GM18519 (cell line): ENCODE data around the gene ADH4.
"Not testable (repeated sequence)": the region's sequence is repeated elsewhere in the genome, so short reads cannot be mapped to it uniquely, and the experiment has no call there.

Source experiments
- ATAC-seq: cut with Tn5 transposase; IDR thresholded peaks from one replicate; pipeline ENCODE4 v1.9.1; 2021; ENCODE audit warnings: mild to moderate bottlenecking, moderate library complexity; ENCODE audit not compliant: unreplicated experiment, low FRiP score

ADH4 gene

DNA sequence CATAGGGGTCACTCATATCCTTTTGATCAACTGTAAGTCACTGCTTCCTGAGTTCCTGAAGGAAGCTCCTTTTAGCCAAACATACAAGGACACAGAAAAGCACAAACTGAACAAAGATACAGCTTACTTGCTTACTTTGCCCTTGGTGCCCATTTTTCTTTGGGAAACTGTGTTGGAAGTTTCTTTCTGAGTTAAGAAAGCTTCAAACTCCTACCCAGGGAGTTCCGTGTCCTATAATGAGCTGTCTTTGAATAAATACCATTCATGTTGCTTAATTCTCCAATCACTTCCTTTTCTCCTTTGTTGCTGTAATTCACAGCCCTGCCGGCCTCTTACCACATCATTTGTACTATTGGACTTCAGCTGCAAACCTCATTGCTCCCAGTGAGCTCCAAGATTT is at the start of gene ADH4:
TSS of gene ADH4 (minus strand) at position 228 of the 400 bp plus-strand sequence. CDS start at position 153, 75 bp downstream.
- no peak for ATAC-seq

DNA sequence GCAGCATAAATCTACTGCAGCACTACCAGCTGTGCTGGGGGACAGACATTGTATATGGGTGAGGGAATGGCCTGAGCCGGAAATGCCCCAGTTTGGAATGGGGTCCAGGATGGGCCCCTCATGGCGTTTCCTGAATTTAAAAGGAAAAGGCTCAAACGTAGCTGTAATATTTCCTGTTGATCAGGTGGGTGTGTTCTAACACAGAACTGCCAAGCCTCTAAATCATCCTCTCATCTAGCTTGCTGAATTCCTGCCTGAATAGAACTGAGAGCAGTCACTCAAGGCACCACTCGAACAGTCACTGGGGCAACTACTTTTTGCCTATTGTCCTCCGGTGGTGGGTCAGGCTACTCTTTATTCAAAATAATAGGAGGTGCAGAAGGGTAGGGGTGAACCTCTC is 46.2 kb upstream of the ADH4 start:
- no peak for ATAC-seq

DNA sequence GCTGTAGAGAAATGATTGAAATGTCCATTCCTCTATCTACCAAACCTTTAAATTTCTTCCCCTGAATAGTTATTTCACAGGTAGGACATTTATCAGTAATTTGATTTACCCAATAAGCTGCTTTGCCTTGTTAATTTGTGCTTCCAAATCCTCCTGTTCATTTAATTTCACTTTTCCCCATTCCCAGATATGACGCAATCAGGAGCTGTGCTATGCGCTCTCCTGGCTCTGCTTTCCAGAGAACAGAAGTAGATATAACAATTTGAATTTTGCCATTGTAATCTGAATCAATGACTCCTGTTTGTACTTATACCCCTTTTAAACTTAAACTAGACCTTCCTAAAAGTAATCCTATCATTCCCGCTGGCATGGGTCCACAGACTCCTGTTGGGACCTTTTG is 45.8 kb upstream of the ADH4 start:
- not testable (repeated sequence) for ATAC-seq

DNA sequence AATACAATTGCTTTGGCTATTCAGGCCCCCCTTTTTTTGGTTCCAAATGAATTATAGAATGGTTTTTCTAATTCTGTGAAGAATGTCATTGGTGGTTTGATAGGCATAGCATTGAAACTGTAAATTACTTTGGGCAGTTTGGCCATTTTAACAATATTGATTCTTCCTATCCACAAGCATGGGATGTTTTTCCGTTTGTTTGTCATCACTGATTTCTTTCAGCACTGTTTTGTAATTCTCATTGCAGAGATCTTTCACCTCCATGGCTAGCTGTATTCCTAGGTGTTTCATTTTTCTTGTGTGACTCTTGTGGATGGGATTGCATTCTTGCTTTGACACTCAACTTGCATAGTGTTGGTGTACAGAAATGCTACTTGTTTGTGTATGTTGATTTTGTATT is 41.9 kb upstream of the ADH4 start:
- ATAC-seq: no peak

DNA sequence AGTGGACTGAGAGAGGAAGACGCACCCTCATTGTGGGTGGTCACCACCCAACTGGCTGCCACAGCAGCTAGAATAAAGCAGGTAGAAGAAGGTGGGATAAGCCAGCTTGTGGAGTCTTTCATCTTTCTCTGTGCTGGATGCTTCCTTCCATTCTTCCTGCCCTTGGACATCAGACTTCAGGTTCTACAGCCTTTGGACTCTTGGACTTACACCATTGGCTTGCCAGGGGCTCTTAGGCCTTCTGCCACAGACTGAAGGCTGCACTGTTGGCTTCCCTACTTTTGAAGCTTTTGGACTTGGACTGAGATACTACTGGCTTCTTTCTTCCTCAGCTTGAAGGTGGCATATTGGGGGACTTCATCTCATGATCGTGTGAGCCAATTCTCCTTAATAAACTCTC is 41.5 kb upstream of the ADH4 start:
- no peak for ATAC-seq

DNA sequence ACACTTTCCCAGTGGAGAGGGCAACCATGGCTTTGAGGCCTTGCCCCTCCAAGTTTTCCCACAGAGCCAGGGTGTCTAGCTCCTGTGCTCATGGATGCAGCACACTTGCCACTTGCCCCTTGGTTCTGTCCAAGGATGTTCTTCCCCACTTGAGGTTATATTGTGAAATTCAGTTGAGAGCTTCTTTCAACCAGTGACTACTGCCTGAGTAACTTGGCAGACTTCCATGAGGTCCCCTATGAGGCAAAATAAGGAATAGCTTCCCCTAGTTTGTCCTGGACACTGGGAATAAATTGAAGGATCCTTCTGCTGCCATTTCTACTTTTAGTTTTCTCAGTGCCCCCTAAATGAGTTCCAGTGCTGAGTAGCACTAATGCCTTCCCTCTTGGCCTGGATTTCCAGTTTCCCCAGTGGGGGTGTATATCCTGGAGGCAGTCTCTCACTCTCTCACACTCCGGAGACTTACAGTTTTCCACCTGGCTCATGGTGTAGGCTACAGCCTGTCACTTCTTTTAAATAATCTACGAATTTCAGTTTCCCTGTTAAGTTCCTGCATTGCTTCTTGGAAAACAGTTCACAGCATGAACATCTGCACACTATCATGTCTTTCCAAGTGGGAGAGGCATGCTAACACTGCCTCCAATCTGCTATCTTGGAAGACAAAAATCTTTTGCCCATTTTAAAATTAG is 36.4 kb upstream of the ADH4 start:
- ATAC-seq: no peak

DNA sequence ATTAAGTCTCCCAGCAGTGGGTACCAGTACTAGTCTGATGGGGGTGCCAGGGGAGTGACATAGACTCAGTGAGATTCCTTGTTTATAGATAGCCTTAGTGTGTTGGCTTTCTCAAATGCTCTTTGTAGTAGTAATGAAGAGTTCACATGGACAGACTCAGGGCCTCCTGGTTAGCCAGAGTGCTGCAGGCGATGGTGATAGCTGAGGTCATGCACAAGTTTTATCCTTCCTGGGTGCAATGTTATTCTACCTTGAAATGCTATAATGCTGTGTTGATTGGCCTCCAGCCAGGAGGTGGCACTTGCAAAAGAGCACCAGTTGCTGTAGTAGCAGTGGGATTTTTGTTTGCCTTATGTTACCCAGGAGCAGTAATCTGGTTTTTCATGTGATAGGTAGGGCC is 35.5 kb upstream of the ADH4 start:
- no peak for ATAC-seq

DNA sequence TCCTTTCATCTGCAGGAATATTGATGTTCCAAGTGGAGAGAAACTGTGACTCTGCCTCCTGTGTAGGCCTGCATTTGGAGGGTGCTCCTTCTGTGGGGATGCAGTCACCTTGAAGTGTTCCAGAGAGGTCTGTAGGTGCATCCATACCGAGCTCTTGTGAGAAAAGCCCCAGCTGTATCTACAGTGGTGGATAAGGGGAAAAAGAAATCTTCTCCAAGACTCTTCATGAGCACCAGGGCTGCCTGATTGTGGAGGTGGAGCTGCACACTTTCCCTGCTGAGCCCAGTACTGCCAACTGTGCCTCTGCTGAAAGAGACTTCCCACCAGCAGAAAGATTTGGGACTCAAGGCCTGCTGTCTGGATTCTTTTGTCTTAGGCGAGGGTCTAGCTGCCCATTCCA is 35.1 kb upstream of the ADH4 start:
- no peak for ATAC-seq

DNA sequence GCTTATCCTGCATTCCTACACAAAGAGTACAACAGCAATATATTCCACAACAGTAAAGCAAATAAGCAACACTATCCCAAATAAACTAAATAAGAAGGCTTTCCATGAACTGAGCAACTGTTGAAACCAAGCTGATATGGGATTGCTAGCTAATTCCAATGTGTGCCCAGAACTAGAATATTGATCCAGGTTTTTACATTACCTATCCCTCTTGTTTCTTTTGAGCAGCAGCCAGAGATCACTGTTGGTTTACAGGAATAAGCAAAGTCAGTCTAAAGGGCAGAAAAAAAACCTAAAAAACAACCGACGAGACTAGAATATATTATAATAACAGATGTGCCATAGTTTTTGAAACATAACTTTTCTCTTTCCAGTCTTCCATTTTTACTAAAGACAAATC is 22.4 kb upstream of the ADH4 start:
- no peak for ATAC-seq

DNA sequence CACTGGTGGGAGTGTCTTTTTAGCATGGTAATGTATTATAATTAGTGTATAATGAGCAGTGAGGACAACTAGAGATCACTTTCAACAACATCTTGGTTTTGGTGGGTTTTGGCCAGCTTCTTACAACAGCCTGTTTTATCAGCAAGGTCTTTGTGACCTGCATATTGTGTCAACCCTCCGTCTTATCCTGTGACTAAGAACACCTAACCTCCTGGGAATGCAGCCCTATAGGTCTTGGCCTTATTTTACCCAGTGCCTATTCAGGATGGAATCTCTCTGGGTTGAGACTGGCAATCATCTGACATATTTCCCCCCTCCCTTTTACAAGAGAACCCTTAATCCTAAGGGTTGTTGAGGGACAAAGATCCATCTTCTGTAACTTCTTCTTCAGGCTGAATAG is 21.9 kb upstream of the ADH4 start:
- ATAC-seq: no peak

DNA sequence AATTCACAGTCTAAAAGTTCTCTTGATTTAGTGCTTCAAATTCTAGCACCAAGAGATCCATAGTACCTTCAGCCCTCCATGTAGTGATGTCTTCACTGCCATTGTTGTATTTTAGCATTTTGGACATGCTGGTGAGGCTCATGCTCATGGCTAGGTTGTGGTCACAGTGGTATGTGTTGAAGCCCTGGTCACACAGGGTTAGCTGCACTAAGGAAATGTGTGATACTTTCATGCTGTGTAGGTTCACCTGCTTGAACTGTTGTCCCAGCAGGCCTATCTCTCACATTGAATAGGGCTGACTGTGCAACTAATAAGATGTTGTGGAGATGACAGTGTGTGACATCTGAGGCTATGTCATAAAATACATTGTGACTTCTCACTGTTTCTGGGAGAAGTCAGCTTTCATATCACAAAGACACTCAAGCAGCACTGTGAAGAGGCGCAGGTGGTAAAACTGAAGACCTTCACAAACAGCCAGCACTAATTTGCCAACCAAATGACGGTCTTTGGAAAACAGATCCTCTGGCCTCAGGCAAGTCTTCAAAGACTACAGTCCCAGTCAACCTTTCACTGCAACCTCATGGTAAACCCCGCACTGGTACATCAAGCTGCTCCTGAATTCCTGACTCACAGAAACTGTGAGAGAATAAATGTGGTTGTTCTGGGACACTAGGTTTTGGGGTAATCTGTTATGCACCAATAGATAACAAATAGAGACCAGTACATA is 17.4 kb upstream of the ADH4 start:
- ATAC-seq: no peak

DNA sequence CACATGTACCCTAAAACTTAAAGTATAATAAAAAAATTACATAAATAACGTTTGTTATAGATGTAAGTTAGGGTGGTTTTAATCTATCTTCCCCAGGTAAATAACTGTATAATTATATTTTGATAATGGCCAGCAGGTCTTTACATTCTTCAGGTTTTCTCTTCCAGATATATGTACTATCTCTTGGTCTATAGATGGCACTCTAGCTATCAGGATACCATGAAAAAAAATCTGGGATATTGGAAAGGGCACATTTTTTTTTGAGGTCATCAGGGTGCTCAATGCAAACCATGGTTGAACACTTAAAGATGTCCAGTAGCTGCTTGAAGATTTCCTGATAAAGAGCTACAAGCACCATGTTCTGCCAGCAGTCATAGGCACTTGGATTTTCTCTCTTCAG is 15.6 kb upstream of the ADH4 start:
- ATAC-seq: no peak

DNA sequence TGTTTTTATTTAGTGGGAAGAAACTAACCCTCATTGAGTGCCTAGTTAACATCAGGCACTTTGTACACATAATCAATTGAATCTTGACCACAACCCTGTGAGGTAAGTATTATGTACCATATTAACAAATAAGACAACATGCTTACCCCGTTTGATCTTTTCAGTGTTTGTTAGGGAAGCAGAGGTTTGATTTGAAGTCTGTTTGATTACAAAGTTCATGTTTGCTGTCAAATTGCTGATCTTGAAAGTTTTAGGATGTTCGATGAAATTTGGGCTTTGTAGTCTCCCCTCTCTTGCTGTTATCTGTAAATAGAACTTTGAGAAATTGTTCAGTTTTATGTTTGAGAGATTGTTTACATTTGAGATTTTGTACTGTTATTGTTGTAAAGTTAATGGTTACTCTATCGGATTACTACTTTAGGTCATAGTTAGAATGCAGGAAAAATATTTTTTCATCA is 13.4 kb upstream of the ADH4 start:
- ATAC-seq: no peak

DNA sequence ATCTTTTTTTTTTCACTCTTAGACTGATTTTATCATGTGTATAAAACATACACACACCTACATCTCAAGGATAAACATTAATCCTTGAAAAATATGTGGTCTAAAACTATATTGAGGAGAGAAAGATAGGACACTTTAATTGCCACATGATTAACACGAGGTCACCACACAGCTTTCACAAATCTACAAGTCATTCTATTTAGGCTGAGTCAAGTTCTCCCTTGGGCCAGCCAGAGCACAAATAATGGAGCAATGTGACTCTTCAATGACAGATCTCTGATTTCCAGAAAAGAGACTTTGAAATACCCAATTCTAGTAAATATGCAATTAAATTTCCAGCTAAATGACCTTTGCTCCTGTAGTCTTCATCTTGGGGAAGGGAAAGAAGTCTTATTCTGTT is 12.9 kb upstream of the ADH4 start:
- ATAC-seq: no peak

DNA sequence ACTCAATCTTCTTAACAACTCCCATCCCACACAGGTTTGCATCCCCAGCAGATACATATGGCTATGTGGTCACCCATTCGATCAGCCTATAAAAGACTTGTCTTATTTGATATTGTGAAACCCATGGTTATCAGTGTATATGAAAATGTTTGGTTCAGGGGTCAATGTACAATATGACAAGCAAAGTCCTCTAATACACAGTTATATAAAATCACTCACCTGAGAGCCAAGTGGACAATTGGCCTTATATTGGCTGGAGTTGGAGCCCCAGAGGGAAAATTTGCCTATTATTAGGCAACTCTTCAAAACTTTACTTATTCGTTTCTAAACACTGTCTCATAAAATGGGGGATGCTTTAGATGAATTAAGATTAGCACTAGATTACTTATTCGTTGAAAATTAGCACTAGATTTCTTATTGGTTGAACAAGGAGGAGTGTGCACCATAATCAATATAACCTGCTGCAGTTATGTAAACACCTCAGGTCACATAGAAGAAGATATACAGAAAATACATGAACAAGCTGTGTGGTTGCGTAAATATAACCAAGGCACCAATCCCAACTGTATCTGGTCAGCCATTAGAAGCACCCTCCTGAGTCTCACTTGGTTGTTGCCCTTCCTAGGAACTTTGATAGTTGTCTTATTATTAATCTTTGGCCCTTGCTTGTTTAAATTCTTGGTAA is 10.7 kb upstream of the ADH4 start:
- ATAC-seq: no peak

DNA sequence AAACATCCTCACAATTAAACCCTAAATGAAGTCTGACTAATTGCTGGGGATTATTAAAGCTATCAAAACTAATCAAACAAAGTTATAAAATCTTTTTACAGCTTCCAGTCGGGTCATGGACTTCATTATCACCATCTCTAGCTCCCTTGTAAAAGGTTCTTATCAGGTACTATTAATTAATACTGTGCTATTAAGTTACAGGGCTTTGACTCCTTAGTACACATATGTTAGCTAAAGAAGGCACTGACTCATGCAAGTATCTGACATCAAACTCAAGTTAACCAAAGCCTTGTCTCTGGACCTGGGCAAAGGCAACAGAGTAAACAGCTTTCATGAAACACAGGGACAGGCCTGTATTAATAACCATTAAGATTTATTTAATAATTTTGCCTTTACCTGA is 7.9 kb upstream of the ADH4 start:
- no peak for ATAC-seq

DNA sequence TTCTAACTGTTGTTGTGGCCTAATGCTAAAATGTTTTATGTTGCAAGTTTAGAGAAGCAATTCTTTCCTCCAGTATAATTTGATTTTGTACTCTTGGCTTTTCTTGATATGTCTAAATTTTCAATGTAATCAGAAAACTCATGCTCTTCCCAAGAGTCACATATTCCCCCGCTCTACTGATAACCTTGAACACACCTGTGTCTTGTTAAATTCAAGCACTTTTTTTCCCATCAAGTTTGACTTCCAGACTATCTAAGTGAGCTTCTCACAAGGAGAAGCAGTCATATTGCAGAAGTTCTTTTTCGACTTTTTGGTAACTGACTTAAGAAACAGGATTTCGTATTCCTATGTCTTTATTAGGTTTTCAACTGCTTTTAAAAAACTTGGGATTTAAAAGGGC is 7.4 kb upstream of the ADH4 start:
- no peak for ATAC-seq

DNA sequence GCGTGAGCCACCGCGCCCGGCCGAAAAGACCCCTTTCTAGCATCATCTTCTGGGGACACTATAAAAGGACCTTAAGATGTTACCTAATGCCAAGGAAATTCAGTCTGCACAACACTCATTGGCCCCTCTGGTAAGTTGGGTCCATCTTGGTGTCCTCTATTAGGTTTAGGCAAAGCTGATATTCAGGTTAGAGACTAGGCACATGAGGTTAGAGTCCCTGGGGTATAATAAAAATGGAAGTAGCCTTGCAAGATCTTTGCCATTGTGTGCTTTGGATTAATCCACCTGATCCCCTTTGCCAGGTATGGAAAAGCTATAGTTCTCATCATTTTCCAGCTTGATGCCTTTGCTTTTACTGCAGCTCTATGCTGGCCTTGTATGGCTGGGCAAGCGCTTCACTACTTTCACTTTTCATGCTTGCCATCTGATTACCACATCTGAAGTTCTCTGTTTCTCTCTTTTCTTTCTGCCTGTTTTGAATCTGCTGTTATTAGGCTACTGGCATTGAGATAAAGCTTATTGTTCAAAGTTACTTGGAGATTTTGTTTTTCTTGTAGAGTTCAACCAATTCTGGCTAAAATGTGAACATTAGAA is 5.4 kb upstream of the ADH4 start:
- no peak for ATAC-seq

DNA sequence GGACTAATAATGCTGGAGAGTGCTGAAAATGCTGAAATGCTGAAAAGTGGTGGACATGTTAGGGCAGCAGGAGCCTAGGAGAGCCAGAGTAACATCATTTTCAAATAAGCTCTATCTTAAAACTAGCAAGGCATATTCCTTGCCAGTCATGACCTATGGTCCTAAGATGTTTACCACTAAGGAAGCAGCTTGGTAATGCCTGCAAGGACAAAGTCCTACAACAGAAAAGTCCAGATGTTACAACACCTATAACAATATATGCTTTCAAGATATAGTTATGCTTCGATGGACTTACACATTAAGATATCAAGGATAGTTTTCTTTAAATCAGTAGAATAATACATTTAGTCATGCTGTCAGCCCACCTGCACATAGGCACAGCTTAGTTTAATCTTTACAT is 4.5 kb upstream of the ADH4 start:
- no peak for ATAC-seq

DNA sequence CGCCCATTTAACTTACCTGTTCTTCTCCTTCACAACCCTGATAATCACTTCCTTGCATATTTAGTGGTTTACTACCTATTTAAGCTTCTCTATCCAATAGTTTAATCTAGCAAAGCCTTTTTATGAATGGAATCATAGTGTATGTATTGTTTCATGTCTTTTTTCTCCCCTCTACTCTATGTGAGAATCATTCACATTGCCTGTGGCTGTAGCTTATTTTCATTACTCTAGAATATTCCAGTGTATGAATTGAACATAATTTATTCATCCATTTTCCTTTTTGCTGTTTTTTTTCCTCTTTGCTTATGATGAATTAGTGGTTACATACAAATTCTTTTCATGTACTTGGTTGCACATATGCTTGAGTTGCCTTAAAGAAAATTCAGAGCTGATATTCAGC is 490 bp upstream of the ADH4 start:
- ATAC-seq: no peak

DNA sequence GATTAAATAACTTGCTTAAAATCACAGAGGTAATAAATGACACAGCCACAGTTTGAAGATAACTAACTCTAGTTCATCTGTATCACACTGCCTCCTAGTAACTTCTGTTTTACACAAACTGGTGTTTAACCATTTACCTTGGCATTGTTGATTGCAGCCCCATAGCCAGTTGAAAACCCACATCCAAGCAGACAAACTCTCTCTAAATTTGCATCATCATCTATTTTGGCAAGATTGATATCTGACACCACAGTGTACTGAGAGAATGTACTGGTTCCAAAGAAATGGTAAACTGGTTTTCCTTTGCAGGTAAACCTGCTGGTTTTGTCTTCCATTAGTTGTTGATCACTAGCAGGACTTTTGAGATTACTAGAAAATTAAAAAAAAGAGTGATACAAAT is 7.8 kb downstream of the ADH4 start:
- no peak for ATAC-seq
